H9 (cell line): ENCODE data around the gene SNRPD3. TPM values are rescaled to one million over a fixed set of nuclear protein-coding genes. Genes with fewer than 3 reads are reported as not detected.

Experiments
- DNase-seq: peaks from one replicate; pipeline ENCODE4 v3.0.0-alpha.2; 2017
- H2AFZ ChIP-seq: one replicate; pipeline ENCODE4 v1.6.1; 2013; ENCODE audit warnings: mild to moderate bottlenecking, low read length, control low read depth, moderate library complexity
- H2AK5ac ChIP-seq: 2 replicates; pipeline ENCODE4 v1.6.1; 2013; ENCODE audit warnings: low read length, control low read depth, mixed read lengths; ENCODE audit not compliant: insufficient read length
- H2BK120ac ChIP-seq: one replicate; pipeline ENCODE4 v1.6.1; 2013; ENCODE audit warnings: low read depth, mild to moderate bottlenecking, low read length, control low read depth, inconsistent platforms; ENCODE audit not compliant: poor library complexity, severe bottlenecking
- H2BK12ac ChIP-seq: 2 replicates; pipeline ENCODE4 v1.6.1; 2013; ENCODE audit warnings: low read length, control low read depth, mixed read lengths, low read depth; ENCODE audit not compliant: insufficient read length
- H2BK15ac ChIP-seq: 2 replicates; pipeline ENCODE4 v1.6.1; 2013; ENCODE audit warnings: low read depth, low read length, control low read depth
- H2BK20ac ChIP-seq: one replicate; pipeline ENCODE4 v1.6.1; 2013; ENCODE audit warnings: low read depth, mild to moderate bottlenecking, low read length, control low read depth, inconsistent platforms; ENCODE audit not compliant: poor library complexity, severe bottlenecking
- H2BK5ac ChIP-seq: 2 replicates; pipeline ENCODE4 v1.6.1; 2013; ENCODE audit warnings: low read length, control low read depth, mixed read lengths; ENCODE audit not compliant: insufficient read length
- H3K14ac ChIP-seq: 2 replicates; pipeline ENCODE4 v1.6.1; 2013; ENCODE audit warnings: low read length, control low read depth; ENCODE audit not compliant: insufficient read depth
- H3K18ac ChIP-seq: 2 replicates; pipeline ENCODE4 v1.6.1; 2013; ENCODE audit warnings: low read depth, mild to moderate bottlenecking, mixed read lengths, low read length, control low read depth; ENCODE audit not compliant: insufficient read length
- H3K23ac ChIP-seq: 2 replicates; pipeline ENCODE4 v1.6.1; 2013; ENCODE audit warnings: low read length, control low read depth, mixed read lengths, low read depth; ENCODE audit not compliant: insufficient read length
- H3K23me2 ChIP-seq: 2 replicates; pipeline ENCODE4 v1.6.1; 2013; ENCODE audit warnings: low read depth, mild to moderate bottlenecking, mixed read lengths, low read length, control low read depth; ENCODE audit not compliant: insufficient read length, poor library complexity, severe bottlenecking
- H3K27ac ChIP-seq: 2 replicates; pipeline ENCODE4 v1.5.1; 2013; ENCODE audit warnings: low read length, control low read depth, mixed read lengths, low read depth; ENCODE audit not compliant: insufficient read length
- H3K27me3 ChIP-seq: 2 replicates; pipeline ENCODE4 v1.6.1; 2013; ENCODE audit warnings: low read length, control low read depth, inconsistent platforms; ENCODE audit not compliant: insufficient read depth
- H3K4ac ChIP-seq: 2 replicates; pipeline ENCODE4 v1.6.1; 2013; ENCODE audit warnings: low read depth, mild to moderate bottlenecking, control low read depth, inconsistent platforms, low read length, moderate library complexity
- H3K4me1 ChIP-seq: 2 replicates; pipeline ENCODE4 v1.6.1; 2013; ENCODE audit warnings: low read length, control low read depth, inconsistent platforms; ENCODE audit not compliant: insufficient read depth
- H3K4me2 ChIP-seq: 2 replicates; pipeline ENCODE4 v1.6.1; 2013; ENCODE audit warnings: low read length, control low read depth, mixed read lengths; ENCODE audit not compliant: insufficient read length, insufficient read depth
- H3K56ac ChIP-seq: 2 replicates; pipeline ENCODE4 v1.6.1; 2013; ENCODE audit warnings: low read depth, mild to moderate bottlenecking, mixed read lengths, low read length, control low read depth; ENCODE audit not compliant: insufficient read length
- H3K79me1 ChIP-seq: 2 replicates; pipeline ENCODE4 v1.6.1; 2013; ENCODE audit warnings: low read depth, mild to moderate bottlenecking, moderate library complexity, low read length, control low read depth, inconsistent platforms; ENCODE audit not compliant: insufficient read depth, poor library complexity, severe bottlenecking
- H3K79me2 ChIP-seq: 2 replicates; pipeline ENCODE4 v1.6.1; 2013; ENCODE audit warnings: low read length, control low read depth, inconsistent platforms; ENCODE audit not compliant: insufficient read depth
- H3K9ac ChIP-seq: 2 replicates; pipeline ENCODE4 v1.6.1; 2013; ENCODE audit warnings: low read length, control low read depth, mixed read lengths; ENCODE audit not compliant: insufficient read length; ENCODE audit errors: extremely low read depth
- H3K9me3 ChIP-seq: one replicate; pipeline ENCODE4 v1.6.1; 2013; ENCODE audit warnings: low read depth, low read length, inconsistent platforms; ENCODE audit not compliant: control insufficient read depth
- H3T11ph ChIP-seq: one replicate; pipeline ENCODE4 v1.6.1; 2013; ENCODE audit warnings: mild to moderate bottlenecking, low read length, control low read depth, inconsistent platforms
- H4K20me1 ChIP-seq: one replicate; pipeline ENCODE4 v1.6.1; 2013; ENCODE audit not compliant: control insufficient read depth, insufficient read length, insufficient read depth
- H4K5ac ChIP-seq: 2 replicates; pipeline ENCODE4 v1.6.1; 2013; ENCODE audit warnings: low read depth, mild to moderate bottlenecking, mixed read lengths, low read length, control low read depth; ENCODE audit not compliant: insufficient read length
- H4K8ac ChIP-seq: replicated peaks from 2 replicates; pipeline ENCODE4 v1.6.1; 2013; ENCODE audit warnings: low read length, control low read depth, mixed read lengths, low read depth; ENCODE audit not compliant: insufficient read length
- H4K91ac ChIP-seq: 2 replicates; pipeline ENCODE4 v1.6.1; 2013; ENCODE audit warnings: low read depth, mild to moderate bottlenecking, moderate library complexity, mixed read lengths, low read length, control low read depth; ENCODE audit not compliant: insufficient read length
- H3K27ac Mint-ChIP-seq, 3 experiments: 2 replicates in 2 of 3; 3 replicates in 1 of 3; pipeline ENCODE4 v1.8.0; 2020 to 2021; ENCODE audit warnings: mixed read lengths in 3 of 3, mild to moderate bottlenecking in 1 of 3, moderate library complexity in 1 of 3
- H3K27me3 Mint-ChIP-seq: 2 replicates; pipeline ENCODE4 v1.8.0; 2021; ENCODE audit warnings: low read depth, mild to moderate bottlenecking, moderate library complexity, mixed read lengths
- H3K36me3 Mint-ChIP-seq, 3 experiments: 2 replicates in 2 of 3; 3 replicates in 1 of 3; pipeline ENCODE4 v1.8.0; 2020 to 2021; ENCODE audit warnings: low read depth in 3 of 3, mixed read lengths in 3 of 3; ENCODE audit not compliant: insufficient read depth in 1 of 3
- H3K4me1 Mint-ChIP-seq, 2 experiments: 2 replicates each; pipeline ENCODE4 v1.8.0; 2020; ENCODE audit warnings: mixed read lengths in 2 of 2
- H3K4me3 Mint-ChIP-seq, 2 experiments: 2 replicates in 1 of 2; 3 replicates in 1 of 2; pipeline ENCODE4 v1.8.0; 2020 to 2021; ENCODE audit warnings: mild to moderate bottlenecking in 2 of 2, mixed read lengths in 2 of 2, moderate library complexity in 1 of 2
- H3K9me3 Mint-ChIP-seq, 2 experiments: 2 replicates in 1 of 2; 3 replicates in 1 of 2; pipeline ENCODE4 v1.8.0; 2020; ENCODE audit warnings: mild to moderate bottlenecking in 2 of 2, mixed read lengths in 2 of 2, moderate library complexity in 1 of 2
- WGBS: extraction: QIAGEN DNeasy Blood & Tissue Kit; methylation state at CpG from one replicate; pipeline ENCODE4 v1.1.7; 2013; ENCODE audit warnings: missing lambda C conversion rate, low lambda C conversion rate, mixed read lengths; ENCODE audit not compliant: insufficient read length; ENCODE audit errors: extremely low coverage; 5-methylcytosine and 5-hydroxymethylcytosine counted together
- total RNA-seq: library from RNA; stranded (reverse); gene quantifications from 2 replicates; pipeline ENCODE4 v1.2.1, GENCODE V29; 2021
- TF ChIP-seq, protein P1 (sequence below): fragments of 200-600 bp; sonication (generic); conservative IDR thresholded peaks from 3 replicates; pipeline ENCODE4 v1.8.0; 2021; ENCODE audit warnings: antibody characterized with exemption, mild to moderate bottlenecking

SNRPD3 gene
- total RNA-seq, 1 experiment from 2014 or later: 212 TPM

GRCh38 chr22:24567668-24568067 is 11.9 kb downstream of the SNRPD3 start:
- Histone ChIP-seq H3K23ac (no peak overlapping the region), H3K27ac (no peak overlapping the region), H3K9ac (no peak overlapping the region), H4K20me1 (no peaks in the 10 kb centered on the region), H4K8ac (no peak overlapping the region), H3K4me2 (no peak overlapping the region), H2BK20ac (no peak overlapping the region), H3K4ac (no peak overlapping the region), H3K9me3 (no peaks in the 10 kb centered on the region), H3K79me2 (peaks cover 33% of the 10 kb centered on the region), H3T11ph (no peak overlapping the region), H2AK5ac (no peak overlapping the region), H3K56ac (no peak overlapping the region), H3K27me3 (no peaks in the 10 kb centered on the region), H2BK5ac (no peak overlapping the region), H2BK15ac (no peak overlapping the region), H3K23me2 (no peaks in the 10 kb centered on the region), H2BK120ac (no peak overlapping the region), H3K18ac (no peak overlapping the region), H2AFZ (no peak overlapping the region), H3K14ac (no peak overlapping the region), H4K91ac (no peak overlapping the region), H2BK12ac (no peak overlapping the region), H3K4me1 (no peaks in the 10 kb centered on the region), H3K79me1 (peaks cover 5% of the 10 kb centered on the region), H4K5ac (no peak overlapping the region)
- TF ChIP-seq, protein P1, sequence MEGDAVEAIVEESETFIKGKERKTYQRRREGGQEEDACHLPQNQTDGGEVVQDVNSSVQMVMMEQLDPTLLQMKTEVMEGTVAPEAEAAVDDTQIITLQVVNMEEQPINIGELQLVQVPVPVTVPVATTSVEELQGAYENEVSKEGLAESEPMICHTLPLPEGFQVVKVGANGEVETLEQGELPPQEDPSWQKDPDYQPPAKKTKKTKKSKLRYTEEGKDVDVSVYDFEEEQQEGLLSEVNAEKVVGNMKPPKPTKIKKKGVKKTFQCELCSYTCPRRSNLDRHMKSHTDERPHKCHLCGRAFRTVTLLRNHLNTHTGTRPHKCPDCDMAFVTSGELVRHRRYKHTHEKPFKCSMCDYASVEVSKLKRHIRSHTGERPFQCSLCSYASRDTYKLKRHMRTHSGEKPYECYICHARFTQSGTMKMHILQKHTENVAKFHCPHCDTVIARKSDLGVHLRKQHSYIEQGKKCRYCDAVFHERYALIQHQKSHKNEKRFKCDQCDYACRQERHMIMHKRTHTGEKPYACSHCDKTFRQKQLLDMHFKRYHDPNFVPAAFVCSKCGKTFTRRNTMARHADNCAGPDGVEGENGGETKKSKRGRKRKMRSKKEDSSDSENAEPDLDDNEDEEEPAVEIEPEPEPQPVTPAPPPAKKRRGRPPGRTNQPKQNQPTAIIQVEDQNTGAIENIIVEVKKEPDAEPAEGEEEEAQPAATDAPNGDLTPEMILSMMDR: no peak
- Mint-ChIP-seq H3K36me3 (peaks cover 44 to 74% (median 61%) of the 10 kb centered on the region in 3 experiments), H3K4me3 (no peak overlapping the region), H3K9me3 (no peaks in the 10 kb centered on the region), H3K4me1 (no peaks in the 10 kb centered on the region), H3K27me3 (no peaks in the 10 kb centered on the region), H3K27ac (no peak overlapping the region)
- WGBS: no CpG with 5 or more reads among the region's 10 CpGs
- DNase-seq: no peak
